GM19099 (cell line): ENCODE data around the gene FERMT2.

Source experiments
- POLR2A ChIP-seq: IDR thresholded peaks from 3 replicates; pipeline ENCODE4 v1.6.1; 2011; ENCODE audit warnings: low read depth; ENCODE audit not compliant: insufficient read length; ENCODE audit errors: extremely low read depth

Gene FERMT2

DNA sequence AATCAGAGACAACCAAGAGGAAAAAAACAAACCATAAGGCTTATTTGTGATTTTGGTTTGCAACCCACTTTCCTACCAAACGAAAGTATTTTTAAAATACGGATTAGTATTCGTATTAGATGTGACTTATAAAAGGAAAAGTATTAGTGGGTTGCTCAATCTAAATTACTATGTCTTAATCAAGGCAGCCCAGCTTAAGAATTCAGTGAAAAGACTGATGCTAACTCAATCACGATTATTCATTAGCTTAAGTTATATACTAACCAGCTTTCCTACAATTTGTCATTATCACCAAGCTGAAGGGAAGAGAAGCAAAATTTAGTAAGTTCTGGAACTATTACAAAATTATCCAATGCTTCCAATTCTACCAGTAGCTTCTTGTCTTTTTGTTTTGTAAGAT lies 62.7 kb downstream of the FERMT2 start:
- no peak for TF ChIP-seq POLR2A

DNA sequence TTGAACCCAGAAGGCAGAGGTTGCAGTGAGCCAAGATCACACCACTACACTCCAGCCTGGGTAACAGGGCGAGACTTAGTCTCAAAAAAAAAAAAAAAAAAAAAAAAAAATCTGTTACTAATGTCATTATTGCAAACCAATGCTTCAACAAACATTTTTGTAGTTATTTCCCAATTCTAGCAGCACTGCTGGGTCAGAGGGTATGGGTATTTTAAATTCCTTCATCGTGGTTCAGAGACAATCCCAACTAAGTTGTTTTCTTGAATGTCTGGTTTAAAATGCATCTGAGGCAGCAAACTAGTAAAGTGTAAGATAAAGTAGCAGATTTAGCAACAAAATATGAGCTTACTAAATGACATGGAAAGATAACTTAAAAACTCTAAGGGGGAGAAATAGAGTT lies 65.6 kb downstream of the FERMT2 start:
- TF ChIP-seq POLR2A, result no peak

DNA sequence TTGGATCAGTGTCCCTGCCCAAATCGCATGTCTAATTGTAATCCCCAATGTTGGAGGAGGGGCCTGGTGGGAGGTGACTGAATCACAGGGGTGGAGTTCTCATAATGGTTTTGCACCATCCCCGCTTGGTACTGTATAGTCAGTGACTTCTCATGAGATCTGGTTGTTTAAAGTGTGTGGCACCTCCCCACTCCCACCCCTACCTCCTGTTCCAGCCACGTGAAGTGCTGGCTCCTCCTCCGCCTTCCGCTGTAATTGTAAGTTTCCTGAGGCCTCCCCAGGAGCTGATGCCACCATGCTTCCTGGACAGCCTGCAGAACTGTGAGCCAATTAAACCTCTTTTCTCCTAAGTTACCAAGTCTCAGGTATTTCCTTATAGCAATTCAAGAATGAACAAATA lies 67.2 kb downstream of the FERMT2 start:
- TF ChIP-seq POLR2A, result no peak

DNA sequence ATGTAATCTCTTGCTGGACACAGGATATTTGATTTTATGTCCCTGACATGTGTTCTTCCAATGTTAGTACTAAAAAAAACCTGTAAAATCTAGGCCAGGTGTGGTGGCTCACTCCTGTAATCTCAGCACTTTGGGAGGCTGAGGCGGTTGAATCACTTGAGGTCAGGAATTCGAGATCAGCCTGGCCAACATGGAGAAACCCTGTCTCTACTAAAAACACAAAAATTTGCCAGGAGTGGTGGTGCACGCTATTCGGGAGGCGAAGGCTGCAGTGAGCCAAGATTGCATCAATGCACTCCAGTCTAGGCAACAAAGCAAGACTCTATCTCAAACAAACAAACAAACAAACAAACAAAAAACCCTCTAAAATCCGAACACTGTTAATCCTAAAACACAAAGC lies 68.0 kb downstream of the FERMT2 start:
- no peak for TF ChIP-seq POLR2A

DNA sequence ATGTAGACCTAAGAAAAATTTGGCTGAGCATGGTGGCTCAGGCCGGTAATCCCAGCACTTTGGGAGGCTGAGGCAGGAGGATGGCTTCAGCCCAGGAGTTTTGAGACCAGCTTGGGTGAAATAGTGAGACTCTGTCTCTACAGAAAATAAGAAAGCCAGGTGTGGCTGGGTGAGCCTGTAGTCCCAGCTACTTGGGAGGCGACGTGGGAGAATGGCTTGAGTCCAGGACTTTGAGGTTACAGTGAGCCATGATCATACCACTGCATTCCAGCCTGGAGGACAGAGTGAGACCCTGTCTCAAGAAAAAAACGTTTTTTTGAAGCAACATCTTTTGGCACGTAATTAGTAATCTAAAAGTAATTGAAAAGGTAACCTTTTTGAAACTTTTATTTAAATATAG lies 70.9 kb downstream of the FERMT2 start:
- TF ChIP-seq POLR2A, result no peak

DNA sequence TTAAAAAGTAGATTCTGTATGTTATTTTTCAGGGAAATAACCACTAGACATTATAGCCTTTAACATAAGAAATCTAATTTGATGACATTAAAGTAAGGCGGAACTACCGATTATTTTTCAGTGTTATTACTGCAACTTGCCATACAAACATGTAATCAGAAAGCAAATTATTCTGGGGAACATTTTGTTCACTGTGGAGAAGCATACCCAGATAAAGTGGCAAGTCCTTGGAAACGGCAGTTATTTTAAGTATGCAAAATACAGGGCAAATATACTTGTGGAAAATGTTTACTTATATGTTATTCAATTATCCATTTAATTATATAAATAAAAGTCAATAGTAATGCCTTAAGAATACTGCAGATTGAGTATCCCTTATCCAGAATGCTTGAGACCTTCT lies 71.9 kb downstream of the FERMT2 start:
- TF ChIP-seq POLR2A, result no peak

DNA sequence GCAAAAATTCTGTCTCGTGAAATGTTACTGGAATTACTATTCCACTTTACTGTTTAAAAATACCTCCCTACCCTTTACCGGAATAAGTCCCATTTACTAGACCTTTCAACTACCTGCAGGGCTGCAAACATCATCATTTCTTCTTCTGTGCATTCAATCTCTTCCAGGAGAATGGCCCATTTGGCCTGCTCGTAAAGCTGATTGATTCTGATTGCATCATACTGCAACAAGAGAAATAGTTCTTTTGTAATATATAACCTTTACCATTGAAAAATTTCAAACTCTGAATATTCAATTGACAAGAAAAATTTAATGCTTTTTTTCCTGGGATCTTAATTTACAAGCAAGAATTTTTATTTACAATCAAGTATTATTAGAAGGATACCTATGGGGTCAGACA lies 72.4 kb downstream of the FERMT2 start:
- TF ChIP-seq POLR2A, result no peak

DNA sequence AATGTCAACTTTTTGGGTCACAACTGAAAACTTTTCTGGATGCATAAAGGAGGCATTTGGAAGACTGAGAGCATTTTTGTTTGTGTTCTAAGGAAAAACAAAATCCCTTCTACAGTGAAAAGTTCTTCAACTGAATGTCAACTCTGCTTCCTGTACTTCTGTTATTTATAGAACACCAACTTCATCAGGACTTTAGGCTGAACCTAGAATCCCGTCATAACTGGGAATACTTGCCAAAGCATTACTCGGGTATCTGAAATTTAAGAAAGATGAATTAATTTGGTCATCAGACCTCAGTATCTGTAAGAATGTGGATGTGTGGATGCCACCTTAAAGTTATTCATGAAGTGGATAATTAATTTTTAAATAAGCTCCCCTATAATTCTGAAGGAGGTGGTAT lies 73.2 kb downstream of the FERMT2 start:
- TF ChIP-seq POLR2A, result no peak

DNA sequence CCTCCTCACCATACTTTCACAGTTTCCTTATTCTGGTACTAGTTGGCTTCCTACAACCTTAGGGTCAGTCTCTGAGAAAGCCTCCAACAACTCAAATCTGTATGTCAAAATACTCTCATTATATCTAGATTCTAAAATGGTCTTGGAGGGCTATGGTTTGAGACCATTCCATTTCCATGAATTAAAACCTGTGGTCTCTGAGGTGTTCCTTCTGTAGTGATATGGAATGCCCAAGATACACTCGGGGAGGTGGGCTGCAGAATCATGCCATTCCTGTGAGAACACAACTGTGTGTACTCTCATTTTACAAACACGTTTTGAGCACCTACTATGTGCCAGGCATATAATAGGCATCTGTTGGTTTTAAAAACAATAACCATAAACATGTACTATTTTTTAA lies 74.0 kb downstream of the FERMT2 start:
- no peak for TF ChIP-seq POLR2A

DNA sequence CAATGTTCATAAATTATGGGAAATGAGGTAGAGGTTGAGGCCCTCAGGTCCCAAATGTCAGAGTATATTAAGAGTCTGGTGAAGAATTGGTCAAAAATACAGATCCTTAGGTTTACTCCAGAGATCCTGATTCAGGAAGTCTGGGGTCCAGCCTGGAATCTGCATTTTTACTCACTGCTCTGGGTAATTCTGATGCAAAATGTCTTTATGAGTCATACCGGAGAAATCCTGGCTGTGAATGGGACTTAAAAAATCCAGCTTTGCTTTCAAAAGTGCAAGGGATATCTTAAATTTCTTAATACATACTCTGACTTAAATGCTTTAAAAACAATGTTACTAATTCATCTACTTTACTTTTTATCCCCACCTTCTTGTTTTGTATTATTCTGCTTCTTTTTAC lies 74.5 kb downstream of the FERMT2 start:
- TF ChIP-seq POLR2A, result no peak

DNA sequence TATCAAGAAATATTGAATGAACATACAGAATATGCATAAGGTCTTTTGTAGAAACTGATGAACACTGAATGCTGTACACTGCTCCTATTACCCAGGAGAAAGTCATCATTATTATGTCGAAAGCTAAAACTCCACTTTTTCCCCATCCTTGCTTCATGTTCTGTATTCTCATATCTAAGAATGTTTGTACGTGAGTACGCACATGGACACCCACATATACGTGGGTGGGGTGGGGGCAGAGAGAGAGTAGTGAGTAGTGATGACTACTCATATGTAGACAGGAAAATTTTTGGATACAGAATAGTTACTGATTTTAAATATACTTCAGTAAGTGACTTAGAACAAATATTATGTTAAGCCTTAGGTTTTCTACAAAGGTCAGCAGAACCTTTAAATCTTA lies 75.1 kb downstream of the FERMT2 start:
- TF ChIP-seq POLR2A, result no peak

DNA sequence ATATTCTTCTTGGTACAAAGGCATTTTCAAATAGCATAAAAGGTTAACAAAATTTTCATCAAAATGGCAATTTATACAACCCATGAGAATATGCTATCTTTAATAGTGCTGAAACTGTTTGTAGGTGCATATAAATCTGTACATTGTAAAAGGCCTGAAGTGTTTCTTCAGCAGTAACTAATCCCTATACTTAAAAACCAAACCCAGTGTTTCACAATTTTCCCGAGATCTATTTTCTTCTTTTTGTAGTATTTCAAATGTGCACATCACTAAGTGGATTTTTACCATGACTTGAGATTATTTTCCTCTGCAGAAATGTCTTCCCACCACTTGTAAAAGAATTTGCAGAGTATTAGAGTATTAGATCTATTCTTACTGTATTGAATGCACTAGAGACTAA lies 76.5 kb downstream of the FERMT2 start:
- no peak for TF ChIP-seq POLR2A

DNA sequence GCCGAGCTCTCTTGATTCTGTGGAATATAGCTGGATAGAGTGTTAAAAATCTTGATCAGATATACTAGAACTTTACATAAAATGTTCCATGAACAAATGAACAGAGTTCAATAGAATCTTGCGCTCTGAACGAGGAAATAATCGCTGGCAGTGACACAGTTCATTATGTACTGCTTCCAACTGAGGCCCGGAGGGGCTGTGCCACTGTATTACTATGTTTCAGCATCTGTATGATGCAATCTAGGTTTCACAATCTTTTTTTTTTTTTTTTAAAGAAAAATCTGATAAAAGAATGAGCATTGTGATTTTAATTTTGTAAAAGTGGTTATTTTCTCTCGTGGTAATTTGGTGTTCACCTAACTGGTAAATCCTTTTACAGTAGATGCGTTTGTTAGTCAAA lies 77.2 kb downstream of the FERMT2 start:
- no peak for TF ChIP-seq POLR2A

DNA sequence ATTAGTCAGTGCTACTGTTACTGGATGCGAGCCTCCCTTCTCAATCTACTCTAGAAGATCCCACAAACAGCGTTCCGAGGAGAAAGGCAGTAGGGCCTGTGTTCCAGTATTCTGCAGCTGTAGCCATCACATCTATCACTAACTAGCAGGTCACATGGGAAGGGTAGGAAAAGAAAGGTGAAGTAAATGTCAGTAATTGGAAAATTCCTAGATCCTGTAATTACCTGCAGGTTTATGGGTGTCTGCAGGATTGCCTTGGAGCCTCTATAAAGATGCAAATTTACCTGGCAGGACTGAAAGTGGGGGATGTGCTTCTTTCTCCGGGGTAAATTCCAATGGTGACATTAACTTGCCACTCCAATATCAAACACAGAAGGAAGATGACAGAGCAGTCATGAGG lies 77.8 kb downstream of the FERMT2 start:
- no peak for TF ChIP-seq POLR2A

DNA sequence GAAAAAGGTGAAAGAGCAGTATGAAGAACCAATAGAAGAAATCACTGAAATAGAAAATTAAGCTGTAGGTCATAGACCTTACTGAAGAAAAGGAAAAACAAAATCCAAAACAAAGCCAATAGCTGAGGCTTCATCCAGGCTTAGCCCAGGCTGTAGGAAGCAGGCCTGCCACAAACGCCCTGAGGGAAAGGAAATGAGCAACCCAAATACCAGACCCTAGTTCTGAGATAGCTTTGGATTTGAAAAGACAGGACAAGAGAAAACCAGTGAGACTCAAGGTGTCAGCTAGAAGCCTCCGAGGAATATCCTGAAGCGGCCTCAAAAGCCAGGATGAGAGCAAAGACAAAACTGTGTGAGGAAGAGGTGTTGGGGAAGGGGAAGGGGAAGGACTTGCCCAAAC lies 79.2 kb downstream of the FERMT2 start:
- TF ChIP-seq POLR2A, result no peak

DNA sequence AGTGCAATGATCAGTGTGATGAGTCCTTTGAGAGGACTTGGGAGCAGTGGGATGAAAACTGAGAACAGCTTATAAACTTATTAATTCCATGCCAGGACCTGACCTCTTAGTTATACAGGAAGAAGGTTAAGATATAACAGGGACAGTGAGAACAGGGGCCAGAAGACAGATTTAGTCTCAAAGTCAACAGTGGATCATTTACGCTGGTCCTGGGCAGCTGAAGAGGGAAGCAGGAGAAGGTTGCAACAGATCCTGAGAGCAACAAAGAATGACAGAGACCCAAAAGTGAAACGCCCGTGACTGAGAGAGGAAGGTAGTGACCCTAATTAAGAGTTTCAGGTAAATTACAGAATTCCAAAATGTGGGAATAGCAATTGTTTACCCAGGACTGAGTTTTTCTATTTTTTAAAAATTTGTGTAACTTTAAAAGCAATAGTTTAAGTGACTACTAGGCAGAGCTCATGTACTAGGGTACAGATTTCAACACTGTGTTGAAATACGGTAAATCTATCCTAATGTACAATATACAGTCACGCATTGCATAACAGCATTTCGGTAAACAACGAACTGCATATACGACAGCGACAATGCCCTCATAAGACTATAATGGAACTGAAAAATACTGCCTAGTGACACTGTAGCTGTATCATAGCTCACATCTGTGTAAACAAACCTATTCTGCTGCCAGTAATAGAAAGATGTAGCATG lies 81.8 kb downstream of the FERMT2 start:
- TF ChIP-seq POLR2A, result no peak

DNA sequence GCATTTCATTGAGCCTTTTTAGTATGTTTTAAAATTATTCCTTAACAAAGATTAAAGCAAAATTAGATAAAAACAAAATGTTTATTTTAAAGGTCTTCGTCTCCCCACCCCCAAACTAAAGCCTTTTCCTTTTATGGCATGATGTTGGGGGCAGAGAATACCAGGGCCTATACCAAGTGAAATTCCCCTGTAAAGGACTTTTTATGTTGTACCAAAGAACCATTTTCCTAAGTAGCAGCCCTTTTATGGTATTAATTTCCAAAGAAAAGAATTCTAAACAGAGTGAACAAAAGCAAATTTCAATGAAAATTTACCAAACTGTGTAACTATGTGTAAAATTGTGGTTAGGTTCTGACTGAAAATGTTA lies 87.5 kb downstream of the FERMT2 start:
- TF ChIP-seq POLR2A, result no peak
